Glutamatergic neuron (in vitro differentiated cells): Measurements from ENCODE around the gene ERMARD. TPM values are rescaled to one million over a fixed set of nuclear protein-coding genes. Genes with fewer than 3 reads are reported as not detected.

Experiments used
- DNase-seq: peaks from one replicate; pipeline ENCODE4 v3.0.0; 2022
- H3K27ac Mint-ChIP-seq: one replicate; pipeline ENCODE4 v1.8.0; 2020; ENCODE audit warnings: mild to moderate bottlenecking, mixed read lengths, inconsistent platforms; ENCODE audit not compliant: unreplicated experiment
- H3K27me3 Mint-ChIP-seq: one replicate; pipeline ENCODE4 v1.8.0; 2020; ENCODE audit warnings: mild to moderate bottlenecking, moderate library complexity, mixed read lengths, inconsistent platforms; ENCODE audit not compliant: unreplicated experiment
- H3K36me3 Mint-ChIP-seq: one replicate; pipeline ENCODE4 v1.8.0; 2020; ENCODE audit warnings: mild to moderate bottlenecking, mixed read lengths, inconsistent platforms; ENCODE audit not compliant: unreplicated experiment
- H3K4me1 Mint-ChIP-seq: one replicate; pipeline ENCODE4 v1.8.0; 2020; ENCODE audit warnings: mild to moderate bottlenecking, low read depth, mixed read lengths, inconsistent platforms; ENCODE audit not compliant: unreplicated experiment
- H3K4me3 Mint-ChIP-seq: one replicate; pipeline ENCODE4 v1.8.0; 2020; ENCODE audit warnings: mild to moderate bottlenecking, mixed read lengths, inconsistent platforms; ENCODE audit not compliant: unreplicated experiment
- H3K9me3 Mint-ChIP-seq: one replicate; pipeline ENCODE4 v1.8.0; 2020; ENCODE audit warnings: mild to moderate bottlenecking, moderate library complexity, mixed read lengths, inconsistent platforms; ENCODE audit not compliant: unreplicated experiment
- CTCF ChIP-seq: fragments of 200-600 bp; sonication (generic); IDR thresholded peaks from one replicate; pipeline ENCODE4 v1.5.0; 2021; ENCODE audit not compliant: partially characterized antibody, unreplicated experiment
- total RNA-seq: library from RNA; stranded (reverse); fragmentation: NEBNext Ultra II Directional; extraction: Animal tissue kit (Norgen Biotek cat#: 25700); gene quantifications from one replicate; pipeline ENCODE4 v1.2.1, GENCODE V29; 2021; ENCODE audit not compliant: unreplicated experiment

The ERMARD gene
- total RNA-seq, 1 donor from 2014 or later, result 15.2 TPM

- no peak overlapping the region for H3K27ac Mint-ChIP-seq
- peaks cover 19% of the 10 kb centered on the region for H3K36me3 Mint-ChIP-seq
- peaks cover 2% of the 10 kb centered on the region for H3K9me3 Mint-ChIP-seq
- H3K4me3 Mint-ChIP-seq, result no peak overlapping the region
- no peak for TF ChIP-seq CTCF
- peaks cover 2% of the 10 kb centered on the region for H3K4me1 Mint-ChIP-seq
- DNase-seq, result no peak
- H3K27me3 Mint-ChIP-seq, result no peaks in the 10 kb centered on the region
Observed at GRCh38 chr6:169782966-169783365, 31.5 kb downstream of the ERMARD start.

GRCh38 chr6:169783401-169783800 lies 32.0 kb downstream of the ERMARD start:
- peaks cover 2% of the 10 kb centered on the region for H3K9me3 Mint-ChIP-seq
- no peak overlapping the region for H3K27ac Mint-ChIP-seq
- no peak for DNase-seq
- peaks cover 19% of the 10 kb centered on the region for H3K36me3 Mint-ChIP-seq
- TF ChIP-seq CTCF, result no peak
- peaks cover 6% of the 10 kb centered on the region for H3K4me1 Mint-ChIP-seq
- H3K4me3 Mint-ChIP-seq, result no peak overlapping the region
- no peaks in the 10 kb centered on the region for H3K27me3 Mint-ChIP-seq

GRCh38 chr6:169783971-169784820 lies 32.8 kb downstream of the ERMARD start:
- peaks cover 19% of the 10 kb centered on the region for H3K36me3 Mint-ChIP-seq
- H3K9me3 Mint-ChIP-seq, result peaks cover 2% of the 10 kb centered on the region
- no peak overlapping the region for H3K4me3 Mint-ChIP-seq
- no peak for TF ChIP-seq CTCF
- H3K27ac Mint-ChIP-seq, result no peak overlapping the region
- DNase-seq, result no peak
- no peaks in the 10 kb centered on the region for H3K27me3 Mint-ChIP-seq
- peaks cover 11% of the 10 kb centered on the region for H3K4me1 Mint-ChIP-seq

- no peaks in the 10 kb centered on the region for H3K27me3 Mint-ChIP-seq
- TF ChIP-seq CTCF, result no peak
- peaks cover 2% of the 10 kb centered on the region for H3K9me3 Mint-ChIP-seq
- H3K4me3 Mint-ChIP-seq, result no peak overlapping the region
- peaks cover 19% of the 10 kb centered on the region for H3K36me3 Mint-ChIP-seq
- no peak for DNase-seq
- no peak overlapping the region for H3K27ac Mint-ChIP-seq
- peaks cover 11% of the 10 kb centered on the region for H3K4me1 Mint-ChIP-seq
Observed at GRCh38 chr6:169784821-169785340, 33.5 kb downstream of the ERMARD start.

GRCh38 chr6:169785566-169785965 lies 34.1 kb downstream of the ERMARD start:
- Mint-ChIP-seq H3K27ac (no peak overlapping the region), H3K4me1 (peaks cover 13% of the 10 kb centered on the region), H3K36me3 (peaks cover 15% of the 10 kb centered on the region), H3K4me3 (no peak overlapping the region), H3K27me3 (peaks cover under 1% of the 10 kb centered on the region), H3K9me3 (peaks cover 2% of the 10 kb centered on the region)
- DNase-seq, result no peak
- no peak for TF ChIP-seq CTCF
